HepG2 (cell line): Measurements from ENCODE around the gene AS3MT. TPM values are rescaled to one million over a fixed set of nuclear protein-coding genes. Genes with fewer than 3 reads are reported as not detected.
A peak's percentile ranks its signal among the peaks of the same experiment; 100 is the strongest.

ENCODE experiments used
- AHR ChIP-seq: IDR thresholded peaks from 2 replicates; pipeline ENCODE4 v1.6.1; 2018; ENCODE audit warnings: missing genetic modification reagents, missing compliant biosample characterization
- BRCA1 ChIP-seq: sonication (generic); formaldehyde crosslinking; IDR thresholded peaks from 2 replicates; pipeline ENCODE4 v1.4.0; 2020; ENCODE audit warnings: missing genetic modification reagents
- CBX1 ChIP-seq: IDR thresholded peaks from one replicate; pipeline ENCODE4 v1.6.1; 2016; ENCODE audit warnings: antibody characterized with exemption, low read depth
- CHCHD3 ChIP-seq: sonication (generic); formaldehyde crosslinking; IDR thresholded peaks from 2 replicates; pipeline ENCODE4 v1.8.0; 2022; ENCODE audit warnings: mild to moderate bottlenecking, missing genetic modification reagents, moderate library complexity
- DMAP1 ChIP-seq: IDR thresholded peaks from 2 replicates; pipeline ENCODE4 v1.6.1; 2016
- DRAP1 ChIP-seq: IDR thresholded peaks from 2 replicates; pipeline ENCODE4 v1.6.1; 2016; ENCODE audit warnings: missing genetic modification reagents, missing compliant biosample characterization
- HES4 ChIP-seq: sonication (generic); formaldehyde crosslinking; IDR thresholded peaks from 2 replicates; pipeline ENCODE4 v1.9.0; 2021; ENCODE audit warnings: mild to moderate bottlenecking, missing genetic modification reagents, borderline replicate concordance
- MAF1 ChIP-seq: sonication (generic); formaldehyde crosslinking; IDR thresholded peaks from 2 replicates; pipeline ENCODE4 v1.5.0; 2020; ENCODE audit warnings: missing genetic modification reagents, borderline replicate concordance
- MLLT10 ChIP-seq: sonication (generic); formaldehyde crosslinking; IDR thresholded peaks from 2 replicates; pipeline ENCODE4 v1.4.0; 2020; ENCODE audit warnings: missing genetic modification reagents
- NAIF1 ChIP-seq: sonication (generic); formaldehyde crosslinking; IDR thresholded peaks from 2 replicates; pipeline ENCODE4 v1.5.0; 2020; ENCODE audit warnings: mild to moderate bottlenecking, missing genetic modification reagents, borderline replicate concordance
- NFIC ChIP-seq: IDR thresholded peaks from 2 replicates; pipeline ENCODE4 v1.6.1; 2012; ENCODE audit warnings: mild to moderate bottlenecking, low read length, inconsistent platforms
- NR2F6 ChIP-seq, 2 experiments: IDR thresholded peaks; 2 replicates each; pipeline ENCODE4 v1.6.1; 2016; ENCODE audit warnings: antibody characterized with exemption in 1 of 2, mild to moderate bottlenecking in 1 of 2
- SIN3A ChIP-seq: IDR thresholded peaks from 2 replicates; pipeline ENCODE4 v1.6.1; 2011; ENCODE audit warnings: low read depth, mild to moderate bottlenecking, control low read depth, low read length, borderline replicate concordance
- SMAD9 ChIP-seq: sonication (generic); formaldehyde crosslinking; IDR thresholded peaks from 2 replicates; pipeline ENCODE4 v1.5.1; 2020; ENCODE audit warnings: mild to moderate bottlenecking, missing genetic modification reagents
- SMARCC2 ChIP-seq: fragments of 450-650 bp; IDR thresholded peaks from 2 replicates; pipeline ENCODE4 v1.6.1; 2017; ENCODE audit warnings: antibody characterized with exemption, mild to moderate bottlenecking
- SNRNP70 ChIP-seq: fragments of 200-400 bp; formaldehyde crosslinking; IDR thresholded peaks from 2 replicates; pipeline ENCODE4 v1.6.1; 2017; ENCODE audit warnings: mild to moderate bottlenecking, low read depth, low read length, moderate library complexity
- TAF1 ChIP-seq: sonication (generic); formaldehyde crosslinking; IDR thresholded peaks from 2 replicates; pipeline ENCODE4 v1.4.0; 2020; ENCODE audit warnings: missing genetic modification reagents
- TBX3 ChIP-seq: fragments of 450-650 bp; IDR thresholded peaks from 2 replicates; pipeline ENCODE4 v1.6.1; 2017; ENCODE audit warnings: antibody characterized with exemption, mild to moderate bottlenecking, inconsistent platforms, borderline replicate concordance
- ZBTB39 ChIP-seq: sonication (generic); formaldehyde crosslinking; IDR thresholded peaks from 2 replicates; pipeline ENCODE4 v1.5.0; 2020; ENCODE audit warnings: missing genetic modification reagents
- ZNF160 ChIP-seq: sonication (generic); formaldehyde crosslinking; IDR thresholded peaks from 2 replicates; pipeline ENCODE4 v1.8.0; 2022; ENCODE audit warnings: mild to moderate bottlenecking, inconsistent platforms, missing genetic modification reagents
- ZNF224 ChIP-seq: sonication (generic); formaldehyde crosslinking; IDR thresholded peaks from 2 replicates; pipeline ENCODE4 v1.5.0; 2020; ENCODE audit warnings: mild to moderate bottlenecking, missing genetic modification reagents
- ZNF260 ChIP-seq: sonication (generic); formaldehyde crosslinking; IDR thresholded peaks from 2 replicates; pipeline ENCODE4 v1.4.0; 2020; ENCODE audit warnings: missing genetic modification reagents, low read depth, mild to moderate bottlenecking, borderline replicate concordance
- ZNF75D ChIP-seq: sonication (generic); formaldehyde crosslinking; IDR thresholded peaks from 2 replicates; pipeline ENCODE4 v1.8.1; 2023; ENCODE audit warnings: missing genetic modification reagents, mild to moderate bottlenecking, borderline replicate concordance
- ZNF83 ChIP-seq: sonication (generic); formaldehyde crosslinking; IDR thresholded peaks from 2 replicates; pipeline ENCODE4 v1.4.0; 2020; ENCODE audit warnings: missing genetic modification reagents, mild to moderate bottlenecking, borderline replicate concordance
- polyA plus RNA-seq, 8 experiments: library from polyadenylated mRNA; depleted of rRNA in 3 of 8; stranded (reverse) in 7 of 8; unstranded in 1 of 8; fragments of >200 nt; fragmentation: Illumina TruSeq in 4 of 8; extraction: Trizol in 4 of 8; gene quantifications; 2 replicates each; pipeline versions ENCODE4 v1.2.1 to v1.2.3, GENCODE V29; 2011 to 2016; ENCODE audit warnings: low read depth in 4 of 8, missing spikeins in 1 of 8, mixed read lengths in 1 of 8; ENCODE audit not compliant: insufficient read depth in 1 of 8
- total RNA-seq, 5 experiments: library from RNA; depleted of rRNA; stranded (reverse); fragments of >200 nt; fragmentation: Illumina TruSeq; extraction: Trizol; gene quantifications; 2 replicates each; pipeline ENCODE4 v1.2.3, GENCODE V29; 2016; ENCODE audit warnings: low read depth in 1 of 5
- TF ChIP-seq, protein P1 (sequence below): sonication (generic); formaldehyde crosslinking; IDR thresholded peaks from 2 replicates; pipeline ENCODE4 v1.9.0; 2021; ENCODE audit warnings: missing genetic modification reagents, mild to moderate bottlenecking, borderline replicate concordance
- TF ChIP-seq, protein P2 (sequence below): sonication (generic); formaldehyde crosslinking; IDR thresholded peaks from 2 replicates; pipeline ENCODE4 v1.4.0; 2020; ENCODE audit warnings: missing genetic modification reagents, mild to moderate bottlenecking, borderline replicate concordance

The AS3MT gene
- total and polyA plus RNA-seq, 2 of the 13 experiments (the other 11 are each of a cell fraction or from before 2014, with no cell fraction given) = 8.7 to 17.4 TPM

DNA sequence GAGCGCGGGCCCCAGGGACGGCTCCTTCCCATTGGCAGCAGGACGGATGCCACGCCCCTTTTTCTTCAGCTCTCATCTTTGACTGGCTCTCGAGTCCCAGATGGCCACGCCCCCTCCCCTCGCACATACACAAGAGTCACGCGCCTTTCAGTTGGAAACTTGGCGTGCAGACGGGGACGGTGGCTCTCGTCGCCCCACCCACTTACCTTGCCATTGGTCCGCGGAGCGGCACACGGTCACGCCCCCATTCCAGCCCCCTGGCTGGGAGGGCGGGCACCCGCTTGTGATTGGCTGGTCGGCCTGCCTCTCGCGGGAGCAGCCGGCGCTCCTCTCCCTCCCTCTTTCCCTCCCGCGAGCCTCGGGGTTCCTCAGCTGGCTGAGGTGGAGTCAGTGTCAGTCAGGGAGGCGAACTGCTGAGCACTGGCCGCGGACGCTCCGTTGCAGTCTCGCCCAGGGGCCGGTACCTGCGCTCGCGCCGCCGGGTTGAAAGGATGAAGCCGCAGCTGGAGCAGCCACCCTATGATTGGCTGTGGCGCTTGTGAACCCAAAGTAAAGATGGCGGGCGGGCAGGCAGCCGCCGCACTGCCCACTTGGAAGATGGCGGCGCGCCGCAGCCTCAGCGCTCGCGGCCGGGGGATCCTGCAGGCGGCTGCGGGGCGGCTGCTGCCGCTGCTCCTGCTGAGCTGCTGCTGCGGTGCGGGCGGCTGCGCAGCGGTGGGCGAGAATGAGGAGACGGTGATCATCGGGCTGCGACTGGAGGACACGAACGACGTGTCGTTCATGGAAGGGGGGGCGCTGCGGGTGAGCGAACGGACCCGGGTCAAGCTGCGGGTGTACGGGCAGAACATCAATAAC lies 48.9 kb downstream of the AS3MT start, which contains the start of gene CNNM2 (continued):
- TF ChIP-seq HES4 (CRISPR knock-in tag) (no peak), ZBTB39 (CRISPR knock-in tag) (no peak), MAF1 (no peak; the same call in 1 of the 2 replicates), ZNF75D (no peak), MLLT10 (CRISPR knock-in tag) (no peak), DRAP1 (peak; percentile 79), NFIC (no peak), SIN3A (peak; percentile 32; the same call in 1 of the 2 replicates), BRCA1 (CRISPR knock-in tag) (peak; percentile 33; the same call in 1 of the 2 replicates), AHR (peak; percentile 75; the same call in 1 of the 2 replicates), NR2F6 (IDR thresholded peaks at IDR 0.05) (no peak), NR2F6 (CRISPR knock-in tag; IDR thresholded peaks at IDR 0.05) (no peak), SNRNP70 (no peak), TAF1 (peak; percentile 95), SMARCC2 (no peak), DMAP1 (CRISPR knock-in tag) (no peak; the same call in none of the 2 replicates), CHCHD3 (CRISPR knock-in tag) (0 out of 2 replicates have a peak, but pooled peaks have one; percentile 35), SMAD9 (CRISPR knock-in tag) (no peak), ZNF260 (CRISPR knock-in tag) (no peak), CBX1 (no peak), ZNF160 (CRISPR knock-in tag) (peak; percentile 74; the same call in 1 of the 2 replicates), TBX3 (no peak), ZNF224 (CRISPR knock-in tag) (no peak), NAIF1 (no peak; the same call in 1 of the 2 replicates), ZNF83 (no peak)
- TF ChIP-seq, protein P1, sequence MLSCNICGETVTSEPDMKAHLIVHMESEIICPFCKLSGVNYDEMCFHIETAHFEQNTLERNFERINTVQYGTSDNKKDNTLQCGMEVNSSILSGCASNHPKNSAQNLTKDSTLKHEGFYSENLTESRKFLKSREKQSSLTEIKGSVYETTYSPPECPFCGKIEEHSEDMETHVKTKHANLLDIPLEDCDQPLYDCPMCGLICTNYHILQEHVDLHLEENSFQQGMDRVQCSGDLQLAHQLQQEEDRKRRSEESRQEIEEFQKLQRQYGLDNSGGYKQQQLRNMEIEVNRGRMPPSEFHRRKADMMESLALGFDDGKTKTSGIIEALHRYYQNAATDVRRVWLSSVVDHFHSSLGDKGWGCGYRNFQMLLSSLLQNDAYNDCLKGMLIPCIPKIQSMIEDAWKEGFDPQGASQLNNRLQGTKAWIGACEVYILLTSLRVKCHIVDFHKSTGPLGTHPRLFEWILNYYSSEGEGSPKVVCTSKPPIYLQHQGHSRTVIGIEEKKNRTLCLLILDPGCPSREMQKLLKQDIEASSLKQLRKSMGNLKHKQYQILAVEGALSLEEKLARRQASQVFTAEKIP (CRISPR knock-in tag) = no peak
- TF ChIP-seq, protein P2, sequence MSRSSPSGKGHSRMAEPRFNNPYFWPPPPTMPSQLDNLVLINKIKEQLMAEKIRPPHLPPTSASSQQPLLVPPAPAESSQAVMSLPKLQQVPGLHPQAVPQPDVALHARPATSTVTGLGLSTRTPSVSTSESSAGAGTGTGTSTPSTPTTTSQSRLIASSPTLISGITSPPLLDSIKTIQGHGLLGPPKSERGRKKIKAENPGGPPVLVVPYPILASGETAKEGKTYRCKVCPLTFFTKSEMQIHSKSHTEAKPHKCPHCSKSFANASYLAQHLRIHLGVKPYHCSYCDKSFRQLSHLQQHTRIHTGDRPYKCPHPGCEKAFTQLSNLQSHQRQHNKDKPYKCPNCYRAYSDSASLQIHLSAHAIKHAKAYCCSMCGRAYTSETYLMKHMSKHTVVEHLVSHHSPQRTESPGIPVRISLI = 0 out of 2 replicates have a peak, but pooled peaks have one; percentile 32
